GM21717 (cell line): ENCODE results near the gene CECR2.

ENCODE experiments used
- ATAC-seq: cut with Tn5 transposase; IDR thresholded peaks from one replicate; pipeline ENCODE4 v1.9.1; 2021; ENCODE audit warnings: mild to moderate bottlenecking, moderate library complexity; ENCODE audit not compliant: unreplicated experiment

The CECR2 gene

DNA sequence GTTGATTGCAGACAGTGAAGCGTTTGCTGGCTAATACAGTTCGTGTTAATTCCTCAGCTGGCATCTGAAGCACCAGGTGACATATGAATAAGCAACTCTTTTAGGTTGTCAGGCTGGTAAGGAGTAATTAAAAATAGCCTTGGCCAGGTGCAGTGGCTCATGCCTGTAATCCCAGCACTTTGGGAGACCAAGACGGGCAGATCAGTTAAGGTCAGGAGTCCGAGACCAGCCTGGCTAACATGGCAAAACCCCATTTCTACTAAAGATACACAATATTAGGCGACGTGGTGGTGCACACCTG is 74.9 kb downstream of the CECR2 start:
- no peak for ATAC-seq

GRCh38 chr22:17446698-17447097 is 77.4 kb downstream of the CECR2 start:
- no peak for ATAC-seq

GRCh38 chr22:17451316-17451715 is 82.1 kb downstream of the CECR2 start:
- no peak for ATAC-seq

- no peak for ATAC-seq
Measured at GRCh38 chr22:17460895-17461294, 91.6 kb downstream of the CECR2 start.

GRCh38 chr22:17470880-17471500 is 101.7 kb downstream of the CECR2 start:
- no peak for ATAC-seq

GRCh38 chr22:17471886-17472535 is 102.8 kb downstream of the CECR2 start:
- ATAC-seq, result no peak

- ATAC-seq, result no peak
Measured at GRCh38 chr22:17472932-17473331, 103.7 kb downstream of the CECR2 start.

- ATAC-seq, result no peak
Measured at GRCh38 chr22:17475318-17476230, 106.3 kb downstream of the CECR2 start.

GRCh38 chr22:17476838-17477237 is 107.6 kb downstream of the CECR2 start:
- ATAC-seq, result no peak

- ATAC-seq, result no peak
Measured at GRCh38 chr22:17477391-17477833, 108.2 kb downstream of the CECR2 start.

- ATAC-seq, result no peak
Measured at GRCh38 chr22:17479135-17479534, 109.9 kb downstream of the CECR2 start.

DNA sequence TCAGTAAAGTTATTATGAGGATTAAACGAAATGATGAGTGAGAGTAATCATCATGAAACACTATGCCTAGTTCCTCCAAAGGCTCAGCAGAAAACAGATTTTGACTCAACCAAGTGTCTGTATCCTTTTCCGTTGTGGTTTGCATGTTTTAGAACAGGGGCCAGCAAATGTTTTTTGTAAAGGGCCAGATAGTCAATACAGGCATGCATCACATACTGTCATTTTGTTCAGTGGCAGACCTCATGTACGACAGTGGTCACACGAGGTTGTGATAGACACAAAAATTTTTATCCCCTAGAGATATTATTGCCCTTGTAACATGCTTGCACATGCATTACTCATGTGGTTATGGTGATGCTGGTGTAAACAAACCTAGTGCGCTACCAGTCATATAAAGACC is 112.2 kb downstream of the CECR2 start:
- no peak for ATAC-seq

- no peak for ATAC-seq
Measured at GRCh38 chr22:17483688-17484372, 114.6 kb downstream of the CECR2 start.

DNA sequence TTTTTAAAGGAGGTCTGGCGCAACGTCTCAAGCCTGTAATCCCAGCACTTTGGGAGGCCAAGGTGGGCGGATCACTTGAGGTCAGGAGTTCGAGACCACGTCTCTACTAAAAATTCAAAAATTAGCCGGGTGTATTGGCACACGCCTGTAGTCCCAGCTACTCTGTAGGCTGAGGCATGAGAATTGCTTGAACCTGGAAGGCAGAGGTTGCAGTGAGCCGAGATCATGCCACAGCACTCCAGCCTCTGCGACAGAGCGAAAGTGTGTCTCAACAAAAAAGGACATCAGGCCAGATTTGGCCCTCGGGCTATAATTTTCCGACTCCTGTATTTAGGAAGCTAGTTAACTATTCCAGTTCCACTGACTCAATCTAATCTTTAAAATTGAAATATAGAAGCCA is 115.3 kb downstream of the CECR2 start:
- no peak for ATAC-seq

GRCh38 chr22:17486313-17486712 is 117.1 kb downstream of the CECR2 start:
- ATAC-seq, result no peak

GRCh38 chr22:17486719-17487118 is 117.5 kb downstream of the CECR2 start:
- no peak for ATAC-seq

- ATAC-seq, result no peak
Measured at GRCh38 chr22:17489101-17489500, 119.8 kb downstream of the CECR2 start.

DNA sequence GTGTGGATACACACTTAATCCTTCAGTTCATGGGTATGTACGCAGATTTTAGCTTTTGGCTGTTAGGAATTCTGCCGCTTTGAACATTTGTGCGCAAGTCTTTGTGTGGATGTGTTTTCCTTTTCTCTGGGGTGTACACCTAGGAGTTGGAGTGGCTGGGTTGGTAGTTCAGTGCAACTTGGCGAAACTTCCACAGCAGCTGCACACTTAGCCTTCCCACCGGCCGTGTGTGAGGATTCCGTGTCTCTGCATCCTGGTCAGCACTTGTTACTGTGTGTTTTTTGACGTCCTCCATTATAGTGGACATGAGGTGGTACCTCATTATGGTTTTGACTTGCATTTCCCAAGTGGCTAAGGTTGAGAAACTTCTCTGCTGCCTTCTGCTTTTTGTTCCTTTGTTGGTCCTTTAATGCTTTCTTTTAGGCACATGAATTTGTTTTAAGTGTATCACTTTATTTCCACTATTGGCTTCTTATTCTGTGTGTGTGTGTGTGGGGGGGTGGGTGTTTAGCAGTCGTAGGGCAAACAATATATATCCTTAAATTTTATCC is 121.9 kb downstream of the CECR2 start:
- no peak for ATAC-seq

GRCh38 chr22:17492247-17492646 is 123.0 kb downstream of the CECR2 start:
- no peak for ATAC-seq

- no peak for ATAC-seq
Measured at GRCh38 chr22:17493419-17493981, 124.2 kb downstream of the CECR2 start.

DNA sequence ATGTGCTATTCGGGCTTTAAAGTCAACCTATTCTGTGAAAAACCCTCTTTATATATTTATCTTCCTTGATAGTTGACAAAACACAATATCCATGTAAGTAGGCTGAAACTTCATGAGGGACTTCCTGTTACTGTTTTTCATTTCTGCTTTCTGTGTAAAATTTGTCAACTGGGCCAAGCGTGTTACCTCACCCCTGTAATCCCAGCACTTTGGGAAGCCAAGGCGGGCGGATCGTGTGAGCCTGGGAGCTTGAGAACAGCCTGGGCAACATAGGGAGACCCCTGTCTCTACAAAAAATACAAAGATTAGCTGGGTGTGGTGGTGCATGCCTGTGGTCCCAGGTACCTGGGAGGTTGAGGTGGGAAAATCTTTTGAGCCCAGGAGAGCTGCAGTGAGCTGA is 127.6 kb downstream of the CECR2 start:
- ATAC-seq, result no peak
